ELR (cell line): Measurements from ENCODE around the gene EFHC2.
"Not testable (repeated sequence)": the region's sequence is repeated elsewhere in the genome, so short reads cannot be mapped to it uniquely, and the experiment has no call there.

ENCODE experiments used
- DNase-seq: peaks from one replicate; pipeline ENCODE4 v3.0.0-alpha.2; 2015; ENCODE audit warnings: low read depth

The EFHC2 gene

DNA sequence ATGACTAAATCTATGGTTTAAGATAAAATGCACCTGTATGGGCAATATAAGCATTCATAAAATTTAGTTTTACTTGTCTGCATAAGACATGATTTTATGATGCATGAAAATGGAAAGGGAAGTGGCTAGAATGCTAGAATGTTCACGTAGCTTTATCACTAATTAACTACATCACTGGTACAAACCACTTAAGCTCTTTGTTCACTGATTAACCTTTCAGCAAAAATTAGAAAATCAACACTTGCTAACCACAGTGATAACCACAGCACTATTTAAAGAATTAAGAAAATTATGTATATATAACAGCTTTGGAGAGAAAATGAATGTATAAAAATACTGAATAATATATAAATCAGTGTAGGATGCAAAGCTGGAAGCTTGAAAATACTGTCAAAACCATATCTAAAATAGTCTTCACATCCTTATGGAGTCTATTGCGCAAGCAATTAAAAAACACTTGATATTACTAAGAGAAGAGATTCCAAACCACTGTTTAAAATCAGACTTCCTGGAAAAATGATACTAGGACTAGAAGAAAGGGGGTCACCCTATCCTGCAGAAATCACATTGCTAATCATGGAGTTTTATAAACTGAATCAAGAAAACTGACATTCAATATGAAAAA, 51.9 kb downstream of the EFHC2 start:
- no peak for DNase-seq

DNA sequence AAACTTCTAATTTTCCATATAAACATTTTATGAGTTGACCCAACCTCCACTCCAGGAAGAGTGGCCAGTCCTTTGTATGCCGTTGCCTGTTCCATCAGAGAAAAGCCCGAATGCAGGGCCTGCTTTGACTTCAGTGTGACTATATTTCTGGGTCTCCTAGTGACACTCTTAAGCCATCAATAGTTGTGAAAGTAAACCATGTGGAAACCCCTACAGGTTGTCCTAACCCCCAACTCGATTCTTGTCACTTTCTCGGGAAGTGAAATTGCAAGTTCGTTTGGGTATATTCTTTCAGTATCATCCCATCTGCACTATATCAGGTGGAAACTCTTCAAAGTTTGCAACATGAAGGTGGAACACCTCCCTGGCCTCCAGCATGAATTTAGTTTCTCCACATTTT, 52.8 kb downstream of the EFHC2 start:
- DNase-seq, result no peak

DNA sequence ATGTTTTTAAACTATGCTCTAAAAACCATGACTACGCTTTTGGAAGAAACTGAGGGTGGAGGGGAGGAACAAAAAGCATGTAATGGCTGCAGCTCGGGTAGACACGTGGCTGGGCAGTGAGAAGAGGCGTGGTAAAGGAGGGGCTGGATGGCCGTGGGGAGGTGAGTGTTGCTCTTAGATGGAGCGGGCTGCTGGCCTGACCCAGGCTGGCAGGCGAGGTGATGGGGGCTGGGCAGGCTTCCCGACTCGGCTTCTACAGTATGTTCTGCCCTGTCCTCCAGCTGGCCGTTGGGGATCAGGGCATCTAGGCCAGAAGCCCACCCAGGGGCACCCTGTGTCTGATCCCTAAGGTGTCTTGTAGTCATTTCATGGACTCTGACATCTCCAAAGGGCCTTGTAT, 60.7 kb downstream of the EFHC2 start:
- DNase-seq, result no peak

DNA sequence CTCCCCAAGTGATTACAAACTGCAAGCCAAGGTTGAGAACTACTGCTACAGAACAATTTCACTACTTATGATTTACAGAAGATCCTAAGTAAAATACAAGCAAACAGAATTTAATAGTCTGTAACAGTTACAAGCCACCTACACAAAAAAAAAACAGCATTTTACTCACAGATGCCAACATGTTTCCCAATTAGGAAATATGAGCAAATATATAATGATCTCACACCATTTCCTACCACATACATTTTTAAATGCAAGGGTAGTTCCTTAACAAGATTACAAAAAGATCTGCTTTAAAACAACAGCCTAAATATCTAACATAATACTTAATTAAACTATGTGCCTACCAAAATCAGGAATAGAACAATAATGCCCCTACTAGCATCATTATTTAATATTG, 63.4 kb downstream of the EFHC2 start:
- no peak for DNase-seq

DNA sequence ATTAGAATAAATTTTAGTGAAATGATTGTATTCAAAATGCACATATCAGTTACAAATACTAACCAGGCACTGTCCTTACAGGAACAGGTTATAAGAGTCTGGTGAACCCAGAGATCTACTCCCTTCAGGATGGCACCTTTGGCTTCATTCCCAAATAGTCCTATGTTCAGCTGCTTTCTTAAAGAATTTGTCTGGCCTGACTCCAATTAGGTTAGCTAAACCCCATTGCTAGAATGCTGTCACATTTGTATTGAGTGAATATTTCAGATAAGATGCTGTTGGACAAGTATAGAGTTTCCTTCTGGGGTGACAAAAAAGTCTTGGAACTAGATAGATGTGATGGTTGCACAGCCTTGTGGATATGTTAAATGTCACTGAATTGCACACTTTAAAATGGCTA, 69.4 kb downstream of the EFHC2 start:
- no peak for DNase-seq

DNA sequence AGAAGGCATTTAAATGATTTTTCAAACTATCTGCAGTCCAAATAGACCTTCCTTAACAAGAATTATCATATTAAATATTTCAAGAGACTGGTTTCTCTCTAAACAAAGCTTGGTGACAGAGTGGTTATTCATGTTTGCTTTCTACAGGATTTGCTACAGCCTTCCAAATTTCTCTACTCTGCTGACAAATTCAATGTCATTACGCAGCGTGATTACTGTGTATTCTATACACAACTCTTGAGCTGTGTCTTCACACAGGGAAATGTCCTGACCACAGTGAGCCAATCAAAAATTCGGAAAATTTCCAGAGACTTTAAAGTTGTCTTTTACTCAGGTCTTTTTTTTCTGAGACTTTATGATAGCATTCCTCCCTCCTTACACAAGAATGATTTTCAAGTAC, 75.6 kb downstream of the EFHC2 start:
- no peak for DNase-seq

DNA sequence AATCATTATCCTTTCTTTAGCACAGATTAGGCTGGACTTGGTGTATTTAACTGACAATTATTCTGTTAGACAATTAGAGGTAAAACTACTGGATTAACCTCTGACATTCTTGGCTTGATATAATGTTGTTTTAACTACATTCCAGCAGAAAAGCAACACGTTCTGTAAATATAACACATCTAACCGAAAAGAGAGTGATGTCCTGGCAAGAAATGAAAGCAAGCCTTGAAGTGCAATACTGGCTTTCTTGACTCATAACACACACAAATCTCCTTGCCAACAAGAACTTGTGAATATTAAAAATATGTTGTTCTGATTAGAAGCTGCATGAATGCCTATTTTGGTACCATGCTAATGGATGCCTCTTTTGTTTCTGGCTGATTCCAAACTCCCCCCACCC, 76.4 kb downstream of the EFHC2 start:
- no peak for DNase-seq

DNA sequence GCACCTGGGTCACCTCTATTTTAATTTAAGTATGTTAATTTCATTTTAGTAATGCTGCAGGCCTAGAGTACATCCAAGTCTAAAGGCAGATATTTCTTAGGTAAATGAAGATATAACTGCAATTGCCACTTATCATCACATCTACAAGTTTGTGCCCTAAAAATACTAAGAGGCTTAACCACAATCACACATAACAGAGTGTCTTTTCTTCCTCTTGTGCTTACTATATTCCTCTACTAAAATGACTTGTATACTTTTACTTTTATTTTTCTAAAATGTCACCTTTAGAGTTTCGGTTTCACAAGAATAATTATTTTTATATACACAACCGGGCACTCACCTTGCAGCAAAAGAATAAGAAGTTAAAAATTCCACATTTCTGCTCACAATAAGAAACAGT, 77.9 kb downstream of the EFHC2 start:
- DNase-seq, result no peak

DNA sequence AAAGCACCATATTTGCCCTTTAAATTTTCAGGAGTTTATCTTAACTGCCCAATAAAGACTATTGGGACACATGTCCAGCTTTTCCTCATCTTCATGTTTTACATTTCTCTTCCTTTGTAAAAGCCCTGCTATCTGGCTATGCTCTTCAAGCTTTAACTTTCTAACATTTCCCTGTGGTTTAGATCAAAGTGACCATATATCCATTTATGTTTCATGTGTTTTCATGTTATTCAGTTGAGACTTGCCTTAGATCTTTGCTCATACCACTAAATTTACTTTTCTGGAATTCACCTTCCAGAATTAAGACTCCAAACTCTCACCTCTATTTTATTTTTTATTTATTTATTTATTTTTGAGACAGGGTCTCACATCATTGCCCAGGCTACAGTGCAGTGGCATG, 78.5 kb downstream of the EFHC2 start:
- DNase-seq, result no peak

DNA sequence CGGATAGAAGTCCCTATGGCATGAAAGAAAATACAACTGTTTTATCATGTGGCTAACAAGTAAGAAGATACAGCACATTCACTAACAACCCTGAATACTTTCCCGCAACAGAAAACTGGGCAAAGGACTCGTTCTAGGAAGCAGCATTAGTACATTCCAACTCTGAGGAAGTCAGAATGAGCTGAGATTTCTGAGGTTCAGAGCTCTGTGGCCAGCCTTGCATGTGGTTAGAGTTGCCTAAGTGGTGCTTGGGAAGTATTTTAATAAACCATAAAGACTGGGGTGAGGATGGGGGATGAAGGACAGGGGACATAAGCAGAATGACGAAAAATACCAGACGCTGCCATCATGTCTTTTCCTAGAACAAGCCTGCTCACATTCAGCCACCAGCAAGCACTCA, 82.2 kb downstream of the EFHC2 start:
- DNase-seq, result no peak

DNA sequence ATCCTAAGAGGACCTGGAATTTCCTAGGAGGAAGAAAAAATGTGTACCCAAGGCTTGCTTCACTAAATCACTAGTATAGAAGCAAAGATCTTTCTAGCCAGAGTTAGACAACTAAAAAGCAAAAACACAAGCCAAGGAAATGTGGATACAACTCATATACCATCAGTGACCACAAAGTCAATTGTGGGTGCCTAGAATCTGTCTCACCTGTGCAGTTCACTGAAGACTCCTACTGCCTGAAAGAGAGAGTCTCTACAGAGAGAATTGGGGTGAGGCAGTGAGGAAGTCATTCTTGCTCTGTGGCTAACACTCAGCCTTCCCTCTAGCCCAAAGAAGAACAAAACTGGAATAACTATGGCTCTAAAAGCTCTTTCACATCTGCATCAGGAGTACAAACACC, 82.9 kb downstream of the EFHC2 start:
- no peak for DNase-seq

DNA sequence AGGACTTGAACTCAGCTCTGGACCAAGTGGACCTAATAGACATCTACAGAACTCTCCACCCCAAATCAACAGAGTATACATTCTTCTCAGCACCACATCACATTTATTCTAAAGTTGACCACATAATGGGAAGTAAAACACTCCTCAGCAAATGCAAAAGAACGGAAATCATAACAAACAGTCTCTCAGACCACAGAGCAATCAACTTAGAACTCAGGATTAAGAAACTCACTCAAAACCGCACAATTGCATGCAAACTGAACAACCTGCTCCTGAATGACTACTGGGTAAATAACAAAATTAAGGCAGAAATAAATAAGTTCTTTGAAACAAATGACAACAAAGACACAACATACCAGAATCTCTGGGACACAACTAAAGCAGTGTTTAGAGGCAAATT, 87.7 kb downstream of the EFHC2 start:
- not testable (repeated sequence) for DNase-seq

DNA sequence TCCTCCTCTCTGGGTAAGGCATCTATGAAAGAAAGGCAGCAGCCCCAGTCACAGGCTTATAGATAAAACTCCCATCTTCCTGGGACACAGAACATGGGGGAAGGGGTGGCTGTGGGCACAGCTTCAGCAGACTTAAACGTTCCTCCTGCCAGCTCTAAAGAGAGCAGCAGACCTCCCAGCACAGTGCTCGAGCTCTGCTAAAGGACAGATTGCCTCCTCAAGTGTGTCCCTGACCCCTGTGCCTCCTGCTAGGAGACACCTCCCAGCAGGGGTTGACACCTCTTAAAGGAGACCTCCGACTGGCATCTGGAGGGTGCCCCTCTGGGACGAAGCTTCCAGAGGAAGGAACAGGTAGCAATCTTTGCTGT, 89.9 kb downstream of the EFHC2 start:
- no peak for DNase-seq

DNA sequence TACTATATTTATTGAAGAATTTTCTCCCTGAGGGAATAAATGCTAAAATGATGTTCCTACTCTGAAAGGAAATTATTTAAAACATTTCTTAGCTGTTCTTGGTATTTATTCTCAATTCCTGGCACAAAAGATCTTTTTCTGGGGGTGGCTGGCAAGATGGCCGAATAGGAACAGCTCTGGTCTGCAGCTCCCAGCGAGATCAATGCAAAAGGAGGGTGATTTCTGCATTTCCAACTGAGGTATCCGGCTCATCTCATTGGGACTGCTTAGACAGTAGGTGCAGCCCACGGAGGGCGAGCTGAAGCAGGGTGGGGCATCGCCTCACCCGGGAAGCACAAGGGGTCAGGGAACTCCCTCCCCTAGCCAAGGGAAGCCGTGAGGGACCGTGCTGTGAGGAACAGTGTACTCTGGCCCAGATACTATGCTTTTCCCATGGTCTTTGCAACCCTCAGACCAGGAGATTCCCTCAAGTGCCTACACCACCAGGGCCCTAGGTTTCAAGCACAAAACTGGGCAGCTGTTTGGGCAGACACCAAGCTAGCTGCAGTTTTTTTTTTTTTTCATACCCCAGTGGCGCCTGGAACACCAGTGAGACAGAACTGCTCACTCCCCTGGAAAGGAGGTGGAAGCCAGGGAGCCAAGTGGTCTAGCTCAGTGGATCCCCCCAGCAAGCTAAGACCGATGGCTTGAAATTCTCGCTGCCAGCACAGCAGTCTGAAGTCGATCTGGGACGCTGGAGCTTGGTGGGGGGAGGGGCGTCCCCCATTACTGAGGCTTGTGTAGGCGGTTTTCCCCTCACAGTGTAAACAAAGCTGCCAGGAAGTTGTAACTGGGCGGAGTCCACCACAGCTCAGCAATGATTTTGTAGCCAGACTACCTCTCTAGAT, 90.5 kb downstream of the EFHC2 start:
- DNase-seq, result peak; percentile 36

DNA sequence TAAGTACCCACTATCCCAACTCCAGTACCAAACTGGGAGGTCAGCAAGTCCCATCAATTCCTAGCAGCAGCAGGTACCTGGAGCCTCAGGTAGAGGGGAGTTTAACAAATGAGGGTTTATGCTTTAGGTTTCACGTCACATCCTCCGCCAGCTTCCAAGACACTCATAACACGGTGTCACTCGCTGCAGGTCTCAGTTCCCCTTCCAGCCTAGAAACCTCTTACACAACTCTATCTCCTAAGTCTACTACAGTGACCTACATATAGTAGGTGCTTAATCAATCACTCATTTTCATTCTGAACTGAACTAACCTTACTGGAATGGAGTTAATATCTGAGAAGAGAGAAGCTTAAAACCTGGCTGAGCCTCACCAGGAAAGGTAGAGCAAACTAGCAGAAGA, 96.0 kb downstream of the EFHC2 start:
- DNase-seq, result no peak

DNA sequence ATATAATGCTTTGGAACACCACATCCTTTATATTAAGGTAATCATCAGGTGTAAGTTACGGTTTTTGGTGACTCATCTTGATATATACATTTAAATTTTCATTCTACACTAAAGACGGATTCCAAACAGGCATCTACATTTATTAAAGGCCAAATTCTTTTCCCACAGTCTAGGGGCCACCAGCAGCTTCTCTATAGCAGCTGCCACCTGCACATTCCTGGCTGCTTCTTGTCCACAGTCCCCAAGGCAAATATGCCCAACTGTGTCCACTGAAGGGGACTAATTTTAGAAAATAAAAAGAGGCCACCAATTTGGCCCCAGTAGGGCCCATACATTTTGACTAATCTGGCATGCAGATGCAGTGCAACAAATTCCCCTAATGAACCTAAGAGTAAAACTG, 96.6 kb downstream of the EFHC2 start:
- no peak for DNase-seq

DNA sequence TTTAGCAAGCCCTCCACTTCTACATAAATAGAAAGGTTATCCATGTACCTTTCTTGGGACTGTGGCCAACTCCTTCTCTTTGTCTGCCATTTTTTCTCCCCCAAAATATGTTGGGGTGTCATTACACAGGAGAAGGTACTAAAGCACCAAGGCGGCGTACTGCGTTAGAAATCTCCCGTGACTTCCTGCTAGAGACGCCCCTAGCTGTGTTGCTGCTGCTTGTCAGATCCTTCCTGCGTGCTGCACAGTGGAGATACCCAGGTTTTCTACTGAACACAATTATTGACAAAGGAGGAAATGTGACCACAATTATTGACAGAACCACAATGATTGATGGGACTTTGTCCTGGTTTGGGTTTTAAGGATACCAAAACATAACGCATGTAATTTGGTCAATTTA, 97.7 kb downstream of the EFHC2 start:
- no peak for DNase-seq

DNA sequence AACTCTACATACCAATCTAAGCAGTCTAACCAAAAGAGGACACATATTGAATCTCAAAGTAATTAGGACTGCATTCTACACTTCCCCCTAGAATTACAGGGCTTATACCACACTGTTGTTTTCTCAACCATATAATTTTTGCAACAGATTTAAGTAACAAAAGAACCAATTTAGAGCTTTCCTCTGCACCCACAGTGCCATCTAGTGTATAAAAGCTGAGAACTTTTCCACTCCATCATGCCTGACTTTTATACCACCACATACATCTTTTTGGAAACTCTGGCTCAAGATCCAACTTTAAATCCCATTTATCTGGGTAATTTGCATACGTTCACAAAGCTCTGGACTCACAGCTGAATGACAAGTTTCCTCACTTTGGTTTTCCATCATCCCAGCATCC, 99.5 kb downstream of the EFHC2 start:
- peak; percentile 43 for DNase-seq

DNA sequence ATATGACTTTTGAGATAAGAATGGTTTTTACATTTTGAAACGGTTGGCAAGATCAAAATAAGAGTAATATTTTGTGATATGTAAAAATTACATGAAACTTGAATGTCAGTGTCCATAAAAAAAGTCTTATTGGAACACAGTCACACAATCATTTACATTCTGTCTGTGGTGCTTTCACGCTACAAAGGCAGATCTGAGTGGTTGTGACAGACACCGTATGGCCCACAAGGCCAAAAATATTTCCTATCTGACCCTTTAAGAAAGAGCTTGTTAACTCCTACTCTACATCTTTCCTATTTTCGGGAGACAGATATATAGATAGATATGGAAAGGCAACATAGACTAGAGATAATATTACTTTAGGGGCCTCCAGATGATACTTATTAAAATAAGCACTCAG, 101.9 kb downstream of the EFHC2 start:
- no peak for DNase-seq

DNA sequence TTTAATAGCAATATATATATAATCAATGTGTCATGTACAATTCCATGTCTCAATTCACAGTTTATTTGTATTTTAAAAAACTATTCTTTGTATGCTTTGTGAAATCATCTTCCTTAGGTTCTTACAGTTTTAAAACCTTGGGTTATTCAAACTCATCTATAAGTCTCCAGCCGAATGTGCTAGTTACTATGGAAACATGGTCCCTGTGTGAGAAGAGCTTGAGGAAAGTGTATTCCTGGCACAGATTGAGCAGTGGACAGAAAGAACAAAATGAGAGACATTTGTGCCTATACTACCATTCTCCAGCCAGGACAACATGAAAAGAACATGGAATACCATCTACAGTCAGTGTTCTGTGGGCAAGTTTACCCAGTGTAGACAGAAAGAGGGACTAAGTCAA, 103.4 kb downstream of the EFHC2 start:
- no peak for DNase-seq

DNA sequence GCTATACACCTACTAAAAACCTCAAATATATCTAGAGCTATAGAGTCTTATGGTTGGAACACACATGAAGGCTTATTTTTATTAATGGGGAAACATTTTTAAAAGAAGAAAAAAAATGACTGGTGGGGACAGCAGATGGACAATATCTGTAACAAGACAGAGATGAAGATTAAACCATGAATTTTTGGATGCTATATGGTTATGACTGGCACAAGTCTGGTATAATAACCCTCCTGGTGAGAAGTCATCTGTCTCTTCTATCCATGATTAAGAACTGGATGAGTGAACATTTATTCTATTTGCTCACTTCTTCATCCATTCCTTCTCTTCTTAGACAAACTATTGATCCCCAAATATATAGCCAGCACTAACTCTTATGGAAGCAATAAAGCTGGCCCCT, 104.4 kb downstream of the EFHC2 start:
- no peak for DNase-seq

DNA sequence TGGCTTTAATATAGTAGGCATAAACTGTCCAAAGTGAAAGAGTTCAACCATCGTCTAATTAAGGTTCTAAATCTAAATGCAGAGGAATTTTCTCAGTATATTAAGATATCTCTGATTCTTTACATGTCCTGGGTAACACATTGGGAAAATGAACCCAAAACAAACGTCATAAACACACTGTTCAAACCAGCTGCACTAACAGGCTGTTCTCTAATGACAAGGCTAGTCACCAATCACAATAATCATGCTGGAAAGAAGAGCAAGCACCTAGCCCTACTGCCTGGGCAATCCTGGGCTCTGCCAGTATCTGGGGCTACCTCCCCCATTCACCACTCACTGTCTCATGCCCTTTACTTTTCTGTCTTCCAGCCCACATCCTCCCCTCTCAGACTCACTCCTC, 107.9 kb downstream of the EFHC2 start:
- DNase-seq, result no peak

DNA sequence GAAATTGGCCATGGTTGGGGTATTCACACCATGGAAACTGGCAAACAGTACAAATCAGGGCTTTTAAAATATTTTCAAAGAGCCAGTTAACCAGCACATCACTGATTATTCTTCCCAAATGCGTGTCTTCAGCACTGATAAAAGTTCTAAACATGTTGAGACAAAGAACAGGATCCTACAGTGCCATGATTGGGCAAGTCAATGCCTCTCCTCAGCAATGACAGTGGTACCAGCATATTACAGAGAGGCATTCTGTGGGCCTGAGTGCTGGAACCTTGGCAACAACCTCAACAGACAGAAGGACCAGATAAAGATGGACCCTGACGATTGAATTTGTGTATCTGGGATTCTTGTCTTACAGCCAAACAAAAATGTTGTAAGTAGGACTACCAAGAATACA, 108.9 kb downstream of the EFHC2 start:
- no peak for DNase-seq

DNA sequence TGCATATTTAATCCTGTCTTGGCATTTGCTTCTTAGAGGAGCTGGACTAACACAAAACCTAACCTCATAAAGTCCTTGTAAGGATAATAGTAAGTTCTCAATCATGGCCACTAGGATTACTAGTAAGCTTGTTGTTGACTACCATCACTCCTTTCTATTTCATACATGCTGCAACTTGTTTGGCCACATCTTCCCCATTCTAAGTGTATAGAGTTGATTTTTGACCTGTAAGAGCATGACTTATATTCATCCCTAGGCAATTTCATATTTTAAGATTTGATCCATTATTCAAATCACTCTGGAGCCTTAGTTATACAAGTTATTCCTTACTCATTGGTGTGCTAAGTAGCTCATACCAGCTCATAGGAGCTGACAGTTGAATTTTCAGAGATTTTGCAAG, 109.4 kb downstream of the EFHC2 start:
- no peak for DNase-seq
